ENCODE measurements around the gene EFNA4. TPM values are rescaled to one million over a fixed set of nuclear protein-coding genes. Genes with fewer than 3 reads are reported as not detected.
A peak's percentile ranks its signal among the peaks of the same experiment; 100 is the strongest.

EFNA4 gene
- total RNA-seq, 1 donor from 2014 or later = 7.4 TPM

DNA sequence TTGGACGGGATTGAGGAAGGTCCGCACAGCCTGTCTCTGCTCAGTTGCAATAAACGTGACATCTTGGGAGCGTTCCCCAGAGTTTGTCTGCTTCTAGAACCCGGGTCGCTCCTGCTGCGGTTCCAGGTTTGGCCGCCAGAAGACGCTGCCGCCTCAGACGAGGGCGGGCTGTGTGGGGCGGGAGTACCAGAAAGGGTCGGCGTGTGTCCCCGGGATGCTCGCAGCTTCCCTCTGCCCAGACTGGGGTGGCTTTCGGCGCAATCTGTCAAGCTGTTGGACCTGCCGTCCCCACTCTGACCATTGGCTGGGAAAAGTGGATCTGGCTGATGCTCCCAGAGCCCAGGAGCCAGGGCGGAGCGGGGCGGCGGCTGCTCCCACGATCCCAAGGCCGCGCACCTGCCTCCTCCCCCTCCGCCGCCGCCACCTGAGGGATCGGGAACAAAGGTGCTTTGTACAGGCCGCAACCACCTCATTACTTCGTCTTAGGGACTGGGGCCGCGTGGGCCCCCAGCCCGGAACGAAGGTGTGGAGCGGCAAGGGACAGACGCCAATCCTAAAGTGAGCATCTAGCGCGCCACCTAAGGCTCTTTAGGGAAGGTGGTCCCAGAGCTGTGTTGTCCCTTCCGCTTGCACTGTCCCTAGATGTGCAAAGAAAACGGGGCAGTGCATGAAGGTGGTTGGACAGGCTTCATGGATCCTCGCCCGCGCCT lies 683 bp upstream of the EFNA4 start:
- Histone ChIP-seq H3K9me3 (no peaks in the 10 kb centered on the region), H3K4me1 (peaks cover 32% of the 10 kb centered on the region), H3K4me3 (peak overlapping the region; percentile 87), H3K27ac (peak overlapping the region; percentile 80), H3K27me3 (ENCODE audit: low read depth) (no peaks in the 10 kb centered on the region), H3K36me3 (peaks cover 40% of the 10 kb centered on the region)
- TF ChIP-seq CTCF (IDR thresholded peaks at IDR 0.05) = peak; percentile 72
- intact Hi-C loops (cut with DNase I) = no loop called here
- ATAC-seq (peak; percentile 69 to 73), DNase-seq (peak; percentile 74)

DNA sequence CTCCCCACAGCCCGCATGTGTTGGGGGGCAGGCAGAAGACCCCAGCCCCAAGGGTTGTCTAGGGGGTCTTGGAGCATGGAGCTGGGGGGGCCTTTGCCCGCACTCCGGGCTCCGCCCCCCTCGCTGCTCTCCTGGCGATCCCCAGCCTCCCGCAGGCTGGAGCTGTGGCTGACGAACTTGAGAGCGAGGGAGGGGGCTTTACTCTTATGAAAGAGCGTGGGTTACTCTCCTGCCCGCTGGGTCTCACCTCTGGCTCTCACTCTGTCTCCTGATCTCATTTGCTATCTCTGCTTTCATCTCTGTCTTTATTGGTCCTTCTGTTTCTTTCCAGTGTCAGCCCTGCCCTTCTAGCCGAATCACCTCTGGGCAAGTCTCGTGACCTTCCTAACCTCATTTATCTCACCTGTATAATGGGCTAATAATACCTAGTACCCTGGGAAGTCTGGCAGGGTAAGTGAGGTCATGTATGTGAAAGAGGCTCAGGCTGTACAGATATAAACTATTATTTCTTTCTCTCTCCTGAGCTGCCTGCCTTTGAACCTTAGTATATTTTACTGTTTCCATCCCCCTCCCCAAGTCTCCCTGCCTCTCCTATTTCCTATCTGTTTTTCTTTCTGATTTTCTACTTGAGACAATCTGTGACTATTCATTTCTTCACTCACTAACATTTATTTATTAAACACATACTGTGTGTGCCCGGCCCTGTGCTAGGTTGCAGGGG lies 731 bp downstream of the EFNA4 start:
- ATAC-seq = peak; percentile 5 to 25

DNA sequence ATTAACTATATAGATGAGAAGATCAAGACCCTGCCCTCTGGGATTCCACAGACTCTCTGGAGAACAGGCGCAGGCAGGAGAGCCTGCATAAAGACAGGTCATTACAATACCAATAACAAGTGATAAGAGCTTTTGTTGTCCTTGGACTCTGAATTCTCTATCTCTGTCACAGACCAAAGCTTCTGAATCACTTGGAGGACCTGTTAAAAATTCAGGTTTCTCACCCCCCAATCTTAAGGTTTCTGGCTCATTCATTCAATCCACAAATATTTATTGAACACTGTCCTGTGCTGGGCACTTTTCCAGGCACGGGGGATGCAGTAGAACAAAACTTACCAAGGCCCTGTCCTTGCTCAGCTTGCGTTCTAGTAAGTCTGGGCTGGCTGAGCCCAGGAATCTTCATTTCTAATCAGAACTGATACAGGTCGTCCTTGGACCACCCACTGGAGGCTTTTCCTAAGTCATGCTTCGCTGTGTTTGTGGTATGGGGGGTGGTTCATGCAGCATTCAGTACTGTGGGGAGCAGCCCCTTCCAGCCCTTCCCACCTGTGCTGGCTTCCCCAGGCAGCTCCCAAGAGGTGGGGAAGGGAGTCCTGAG lies 1.4 kb downstream of the EFNA4 start:
- peaks cover 26% of the 10 kb centered on the region for H3K36me3 ChIP-seq
- intact Hi-C loops (cut with DNase I) = no loop called here
- no peak overlapping the region for H3K4me3 ChIP-seq
- no peak for TF ChIP-seq CTCF (IDR thresholded peaks at IDR 0.05)
- ATAC-seq (no peak), DNase-seq (no peak)
- no peaks in the 10 kb centered on the region for H3K9me3 ChIP-seq
- H3K27me3 ChIP-seq (ENCODE audit: low read depth) = no peaks in the 10 kb centered on the region
- H3K4me1 ChIP-seq = peaks cover 32% of the 10 kb centered on the region
- no peak overlapping the region for H3K27ac ChIP-seq

More for the DNA sequence above, 731 bp downstream of the EFNA4 start:
- intact Hi-C loops (cut with DNase I) = no loop called here
- DNase-seq = no peak
- Histone ChIP-seq H3K27me3 (ENCODE audit: low read depth) (no peaks in the 10 kb centered on the region), H3K9me3 (no peaks in the 10 kb centered on the region), H3K4me1 (peaks cover 32% of the 10 kb centered on the region), H3K27ac (peak overlapping the region; percentile 80), H3K4me3 (peak overlapping the region; percentile 87), H3K36me3 (peaks cover 30% of the 10 kb centered on the region)
- TF ChIP-seq CTCF (IDR thresholded peaks at IDR 0.05) = no peak

DNA sequence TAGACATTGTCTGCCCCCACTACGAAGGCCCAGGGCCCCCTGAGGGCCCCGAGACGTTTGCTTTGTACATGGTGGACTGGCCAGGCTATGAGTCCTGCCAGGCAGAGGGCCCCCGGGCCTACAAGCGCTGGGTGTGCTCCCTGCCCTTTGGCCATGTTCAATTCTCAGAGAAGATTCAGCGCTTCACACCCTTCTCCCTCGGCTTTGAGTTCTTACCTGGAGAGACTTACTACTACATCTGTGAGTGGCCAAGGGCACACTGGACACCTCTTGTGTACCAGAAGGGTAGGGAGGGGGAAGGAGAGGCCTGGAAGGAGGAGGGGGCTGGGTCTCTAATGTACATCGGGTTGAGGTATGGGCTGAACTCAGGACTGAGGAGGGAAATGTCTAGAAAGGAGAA lies 3.2 kb downstream of the EFNA4 start:
- H3K27ac ChIP-seq = no peak overlapping the region
- no peak overlapping the region for H3K4me3 ChIP-seq
- ATAC-seq (no peak), DNase-seq (no peak)
- intact Hi-C loops (cut with DNase I) = no loop called here
- no peaks in the 10 kb centered on the region for H3K9me3 ChIP-seq
- TF ChIP-seq CTCF (IDR thresholded peaks at IDR 0.05) = no peak
- peaks cover 48% of the 10 kb centered on the region for H3K4me1 ChIP-seq
- peaks cover 12% of the 10 kb centered on the region for H3K36me3 ChIP-seq
- H3K27me3 ChIP-seq (ENCODE audit: low read depth) = no peaks in the 10 kb centered on the region

DNA sequence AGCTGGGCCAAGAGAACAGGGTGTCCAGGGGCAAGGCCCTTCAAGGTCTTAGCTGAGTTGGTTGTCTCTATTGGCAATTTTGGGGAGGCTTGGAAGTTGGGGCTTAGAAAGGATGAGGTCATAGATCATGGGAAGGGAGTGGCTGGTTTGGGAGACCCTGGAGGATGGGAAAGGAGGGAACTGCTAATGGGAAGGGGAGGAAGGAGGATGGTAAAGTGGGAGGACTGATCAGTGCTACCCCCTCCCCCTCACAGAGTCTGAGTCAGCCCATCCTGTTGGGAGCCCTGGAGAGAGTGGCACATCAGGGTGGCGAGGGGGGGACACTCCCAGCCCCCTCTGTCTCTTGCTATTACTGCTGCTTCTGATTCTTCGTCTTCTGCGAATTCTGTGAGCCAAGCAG lies 5.1 kb downstream of the EFNA4 start:
- ATAC-seq = no peak
- intact Hi-C loops (cut with DNase I) = no loop called here
- no peak overlapping the region for H3K4me3 ChIP-seq
- DNase-seq = no peak
- peaks cover 7% of the 10 kb centered on the region for H3K36me3 ChIP-seq
- no peaks in the 10 kb centered on the region for H3K9me3 ChIP-seq
- no peak for TF ChIP-seq CTCF (IDR thresholded peaks at IDR 0.05)
- H3K27ac ChIP-seq = no peak overlapping the region
- H3K4me1 ChIP-seq = peaks cover 33% of the 10 kb centered on the region
- H3K27me3 ChIP-seq (ENCODE audit: low read depth) = no peaks in the 10 kb centered on the region
